HCT116 (cell line): Measurements from ENCODE around the gene FTCD. TPM values are rescaled to one million over a fixed set of nuclear protein-coding genes. Genes with fewer than 3 reads are reported as not detected.
A peak's percentile ranks its signal among the peaks of the same experiment; 100 is the strongest.

Experiments
- ATAC-seq: fragments of 200-7000 bp; cut with Tn5 transposase; 2 replicates; pipeline ENCODE4 v1.9.1; 2020; ENCODE audit warnings: mild to moderate bottlenecking, moderate library complexity
- BruUV-seq: library from RNA; stranded (reverse); fragments of 400-500 nt; replicated peaks from 2 replicates; lab custom pipeline; 2021; lab: Mats Ljungman, UMichigan
- CTCF ChIA-PET: fragments of 300-600 bp; sonication (Branson Sonifier 250); formaldehyde crosslinking; loops from one replicate; lab custom pipeline; 2021; ENCODE audit warnings: antibody characterized with exemption; lab: Charles Lee
- POLR2A ChIA-PET: fragments of 300-600, 350-600 bp; sonication (Branson Sonifier 250); formaldehyde crosslinking; loops from one replicate; lab custom pipeline; 2021; ENCODE audit warnings: antibody characterized with exemption; lab: Charles Lee
- RAD21 ChIA-PET, 2 experiments: fragments of 300-600 bp; sonication (Branson Sonifier 250); formaldehyde crosslinking; loops; one replicate each; lab custom pipeline; 2023; ENCODE audit warnings: low total read pairs in 2 of 2; ENCODE audit not compliant: uncharacterized antibody in 2 of 2, unreplicated experiment in 2 of 2, low non-redundant PET in 1 of 2; lab: Charles Lee
- DNase-seq: peaks from one replicate; pipeline ENCODE4 v3.0.0-alpha.2; 2010; ENCODE audit warnings: low read depth, low spot score
- H2AFZ ChIP-seq: fragments of 200-600 bp; shearing (Covaris generic), sonication (generic); 2 replicates; pipeline ENCODE4 v1.6.1; 2017; ENCODE audit warnings: low read depth, mixed run types, mixed read lengths, antibody characterized with exemption, low read length; ENCODE audit not compliant: poor library complexity, severe bottlenecking
- H3K27ac ChIP-seq: 2 replicates; pipeline ENCODE4 v1.5.1; 2012; ENCODE audit warnings: low read depth, low read length
- H3K27me3 ChIP-seq: fragments of 200-600 bp; sonication (generic); 2 replicates; pipeline ENCODE4 v1.6.1; 2016; ENCODE audit warnings: mixed run types, low read length, mixed read lengths; ENCODE audit not compliant: insufficient read depth
- H3K36me3 ChIP-seq, 2 experiments: fragments of 200-500 bp in 1 of 2; fragments of 200-600 bp in 1 of 2; sonication (Bioruptor generic) in 1 of 2; sonication (generic) in 1 of 2; 2 replicates each; pipeline versions ENCODE4 v1.5.1 to v1.6.1; 2014 to 2016; ENCODE audit warnings: low read length in 2 of 2, inconsistent platforms in 1 of 2, mixed read lengths in 1 of 2, mixed run types in 1 of 2; ENCODE audit not compliant: insufficient read depth in 2 of 2, control insufficient read depth in 1 of 2
- H3K4me1 ChIP-seq, 2 experiments: fragments of 200-600 bp in 1 of 2; sonication (generic) in 1 of 2; 2 replicates each; pipeline versions ENCODE4 v1.5.1 to v1.6.1; 2012 to 2017; ENCODE audit warnings: low read length in 2 of 2, inconsistent platforms in 1 of 2, mild to moderate bottlenecking in 1 of 2, mixed read lengths in 1 of 2, mixed run types in 1 of 2, moderate library complexity in 1 of 2; ENCODE audit not compliant: insufficient read depth in 2 of 2, control insufficient read depth in 1 of 2
- H3K4me2 ChIP-seq: fragments of 200-600 bp; sonication (generic); 2 replicates; pipeline ENCODE4 v1.6.1; 2017; ENCODE audit warnings: mixed run types, low read length, mixed read lengths
- H3K4me3 ChIP-seq, 2 experiments: fragments of 200-600 bp in 1 of 2; sonication (generic) in 1 of 2; replicated peaks in 1 of 2; 2 replicates each; pipeline ENCODE4 v1.5.1; 2011 to 2016; ENCODE audit warnings: low read length in 2 of 2, control low read depth in 1 of 2, low read depth in 1 of 2, mild to moderate bottlenecking in 1 of 2, mixed read lengths in 1 of 2, mixed run types in 1 of 2
- H3K79me2 ChIP-seq: fragments of 200-600 bp; sonication (generic); 2 replicates; pipeline ENCODE4 v1.6.1; 2017; ENCODE audit warnings: mild to moderate bottlenecking, mixed run types, low read length, moderate library complexity, mixed read lengths; ENCODE audit not compliant: insufficient read depth
- H3K9ac ChIP-seq: fragments of 200-600 bp; sonication (generic); 2 replicates; pipeline ENCODE4 v1.6.1; 2016; ENCODE audit warnings: low read length, mixed read lengths
- H3K9me2 ChIP-seq: fragments of 200-600 bp; sonication (generic), shearing (Covaris generic); 2 replicates; pipeline ENCODE4 v1.6.1; 2017; ENCODE audit warnings: mixed run types, mild to moderate bottlenecking, moderate library complexity; ENCODE audit not compliant: insufficient read depth
- H3K9me3 ChIP-seq, 2 experiments: fragments of 200-500 bp in 1 of 2; fragments of 200-600 bp in 1 of 2; sonication (Bioruptor generic) in 1 of 2; sonication (generic) in 1 of 2; 2 replicates each; pipeline ENCODE4 v1.6.1; 2014 to 2017; ENCODE audit warnings: low read length in 2 of 2, mixed read lengths in 2 of 2, inconsistent platforms in 1 of 2, low read depth in 1 of 2, mild to moderate bottlenecking in 1 of 2, mixed run types in 1 of 2, moderate library complexity in 1 of 2; ENCODE audit not compliant: control insufficient read depth in 1 of 2, insufficient read depth in 1 of 2
- H4K20me1 ChIP-seq: fragments of 200-600 bp; sonication (generic), shearing (Covaris generic); 2 replicates; pipeline ENCODE4 v1.6.1; 2017; ENCODE audit warnings: mixed run types, mild to moderate bottlenecking, moderate library complexity; ENCODE audit not compliant: insufficient read depth
- ELF1 ChIP-seq: IDR thresholded peaks from 2 replicates; pipeline ENCODE4 v1.6.1; 2012; ENCODE audit warnings: low read depth, borderline replicate concordance
- JUND ChIP-seq: IDR thresholded peaks from 2 replicates; pipeline ENCODE4 v1.6.1; 2012
- SP1 ChIP-seq: IDR thresholded peaks from 2 replicates; pipeline ENCODE4 v1.6.1; 2012; ENCODE audit warnings: low read depth
- SRF ChIP-seq: IDR thresholded peaks from 2 replicates; pipeline ENCODE4 v1.6.1; 2012; ENCODE audit warnings: low read depth
- TCF7L2 ChIP-seq: IDR thresholded peaks from 2 replicates; pipeline ENCODE4 v1.7.0; 2011; ENCODE audit warnings: borderline replicate concordance, inconsistent platforms; ENCODE audit not compliant: insufficient read depth, insufficient read length; ENCODE audit errors: extremely low read depth
- YY1 ChIP-seq: IDR thresholded peaks from 2 replicates; pipeline ENCODE4 v1.6.1; 2011; ENCODE audit warnings: low read length, low read depth, moderate library complexity, mild to moderate bottlenecking; ENCODE audit not compliant: insufficient replicate concordance; ENCODE audit errors: extremely low read depth
- ZFX ChIP-seq: fragments of 450-650 bp; IDR thresholded peaks from 2 replicates; pipeline ENCODE4 v1.6.1; 2017
- intact Hi-C: fragments of 100-400 bp; cut with micrococcal nuclease; formaldehyde crosslinking; loops from 2 replicates; pipeline ENCODE4 v1.10.0; 2022
- total RNA-seq: library from RNA; stranded (reverse); gene quantifications from one replicate; pipeline ENCODE4 v1.2.1, GENCODE V29; 2021; ENCODE audit not compliant: unreplicated experiment
- TF ChIP-seq, protein P1 (sequence below): IDR thresholded peaks from 2 replicates; pipeline ENCODE4 v1.6.1; 2012
- TF ChIP-seq, protein P2 (sequence below): IDR thresholded peaks from 2 replicates; pipeline ENCODE4 v1.6.1; 2012; ENCODE audit warnings: low read depth

FTCD gene
- total RNA-seq, 1 experiment from 2014 or later: 2.5 TPM

DNA sequence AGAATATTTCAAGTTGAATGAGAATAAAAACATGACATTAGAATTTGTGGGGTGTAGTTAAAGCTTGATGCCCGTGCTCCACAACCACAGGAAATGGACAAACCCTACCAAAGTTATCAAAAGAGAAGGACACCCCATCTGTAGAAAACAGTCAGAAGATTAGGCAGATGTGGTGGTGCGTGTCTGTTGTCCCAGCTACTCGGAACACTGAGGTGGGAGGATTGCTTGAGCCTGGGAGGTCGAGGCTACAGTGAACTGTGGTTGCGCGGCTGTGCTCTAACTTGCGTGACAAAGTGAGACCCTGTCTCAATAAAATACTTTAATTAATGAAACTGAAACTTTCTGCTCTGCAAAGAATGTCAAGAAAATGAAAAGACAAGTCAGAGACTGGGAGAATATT is 30.3 kb upstream of the FTCD start:
- POLR2A ChIA-PET: no interaction called here
- Histone ChIP-seq H3K4me3 (no peak overlapping the region), H3K9me2 (no peaks in the 10 kb centered on the region), H3K9ac (no peak overlapping the region), H3K27me3 (no peaks in the 10 kb centered on the region), H3K4me2 (no peak overlapping the region), H3K36me3 (no peaks in the 10 kb centered on the region), H3K79me2 (no peaks in the 10 kb centered on the region), H3K9me3 (no peaks in the 10 kb centered on the region)
- DNase-seq (no peak), ATAC-seq (no peak)
- no TSS peak for BruUV-seq
- intact Hi-C loops: no loop called here
- CTCF ChIA-PET: no interaction called here
- TF ChIP-seq SRF: no peak
- TF ChIP-seq, protein P1, sequence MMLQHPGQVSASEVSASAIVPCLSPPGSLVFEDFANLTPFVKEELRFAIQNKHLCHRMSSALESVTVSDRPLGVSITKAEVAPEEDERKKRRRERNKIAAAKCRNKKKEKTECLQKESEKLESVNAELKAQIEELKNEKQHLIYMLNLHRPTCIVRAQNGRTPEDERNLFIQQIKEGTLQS: no peak
- no peak for TF ChIP-seq ZFX
- TF ChIP-seq TCF7L2: no peak
- no peak for TF ChIP-seq SP1
- TF ChIP-seq ELF1: no peak
- no peak for TF ChIP-seq YY1
- no peak for TF ChIP-seq JUND
- TF ChIP-seq, all 23 proteins: peak for 0
- peaks cover 14 to 19% of the 10 kb centered on the region in 2 experiments for H3K4me1 ChIP-seq
- RAD21 ChIA-PET: no interaction called here
- no peak overlapping the region for H2AFZ ChIP-seq
- H3K27ac ChIP-seq: no peak overlapping the region
- H4K20me1 ChIP-seq: no peaks in the 10 kb centered on the region

DNA sequence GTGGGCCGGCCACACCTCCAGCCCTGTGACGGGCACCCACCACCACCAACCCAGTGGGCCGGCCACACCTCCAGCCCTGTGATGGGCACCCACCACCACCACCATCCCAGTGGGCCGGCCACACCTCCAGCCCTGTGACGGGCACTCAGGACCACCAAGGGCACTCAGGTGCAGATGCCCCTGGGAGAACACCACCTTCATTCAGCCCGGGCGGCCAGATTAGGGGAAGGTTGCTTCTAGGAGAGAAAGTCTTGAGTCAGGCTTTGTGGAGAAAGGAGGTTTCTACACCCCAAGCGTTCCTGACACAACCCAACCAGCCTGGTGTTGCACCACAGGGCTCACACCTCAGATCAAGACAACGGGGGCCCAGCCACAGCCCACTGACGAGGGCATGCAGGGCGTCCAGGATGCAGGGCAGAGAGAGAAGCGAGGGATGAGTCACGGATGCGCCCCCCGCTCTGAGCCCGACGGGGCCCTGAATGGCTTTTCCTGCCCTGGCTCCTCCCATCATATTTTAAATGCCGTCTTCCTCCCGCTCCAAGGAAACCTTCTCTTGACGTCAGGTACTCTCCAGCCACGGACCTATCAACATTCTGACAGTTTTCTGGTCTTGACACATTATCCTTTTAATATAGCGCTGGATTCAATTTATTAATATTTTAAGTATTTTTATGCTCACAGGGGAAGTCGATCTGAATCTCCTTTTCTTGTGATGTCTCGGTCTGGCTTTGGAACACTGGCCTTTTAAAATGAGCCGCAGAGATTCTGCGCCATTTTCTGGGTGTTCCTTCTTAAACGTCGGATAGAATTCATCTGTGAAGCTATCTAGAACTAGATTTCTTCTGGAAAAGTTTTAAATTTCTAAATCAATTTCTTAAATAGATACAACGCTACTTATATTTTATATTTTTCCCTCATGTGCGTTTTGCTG is 29.5 kb upstream of the FTCD start:
- no peak overlapping the region for H3K9ac ChIP-seq
- H3K4me1 ChIP-seq: peaks cover 14 to 19% of the 10 kb centered on the region in 2 experiments
- ATAC-seq: no peak
- CTCF ChIA-PET: no interaction called here
- no peaks in the 10 kb centered on the region for H3K9me3 ChIP-seq
- H3K27ac ChIP-seq: no peak overlapping the region
- H3K27me3 ChIP-seq: no peaks in the 10 kb centered on the region
- DNase-seq: peak; percentile 8
- RAD21 ChIA-PET: no interaction called here
- H3K4me2 ChIP-seq: no peak overlapping the region
- POLR2A ChIA-PET: no interaction called here
- no peak overlapping the region for H3K4me3 ChIP-seq
- no peaks in the 10 kb centered on the region for H3K9me2 ChIP-seq
- H3K79me2 ChIP-seq: no peaks in the 10 kb centered on the region
- H4K20me1 ChIP-seq: no peaks in the 10 kb centered on the region
- H3K36me3 ChIP-seq: no peaks in the 10 kb centered on the region
- BruUV-seq: no TSS peak
- intact Hi-C loops: no loop called here
- peak; percentile 63 for TF ChIP-seq SP1
- TF ChIP-seq, protein P2, sequence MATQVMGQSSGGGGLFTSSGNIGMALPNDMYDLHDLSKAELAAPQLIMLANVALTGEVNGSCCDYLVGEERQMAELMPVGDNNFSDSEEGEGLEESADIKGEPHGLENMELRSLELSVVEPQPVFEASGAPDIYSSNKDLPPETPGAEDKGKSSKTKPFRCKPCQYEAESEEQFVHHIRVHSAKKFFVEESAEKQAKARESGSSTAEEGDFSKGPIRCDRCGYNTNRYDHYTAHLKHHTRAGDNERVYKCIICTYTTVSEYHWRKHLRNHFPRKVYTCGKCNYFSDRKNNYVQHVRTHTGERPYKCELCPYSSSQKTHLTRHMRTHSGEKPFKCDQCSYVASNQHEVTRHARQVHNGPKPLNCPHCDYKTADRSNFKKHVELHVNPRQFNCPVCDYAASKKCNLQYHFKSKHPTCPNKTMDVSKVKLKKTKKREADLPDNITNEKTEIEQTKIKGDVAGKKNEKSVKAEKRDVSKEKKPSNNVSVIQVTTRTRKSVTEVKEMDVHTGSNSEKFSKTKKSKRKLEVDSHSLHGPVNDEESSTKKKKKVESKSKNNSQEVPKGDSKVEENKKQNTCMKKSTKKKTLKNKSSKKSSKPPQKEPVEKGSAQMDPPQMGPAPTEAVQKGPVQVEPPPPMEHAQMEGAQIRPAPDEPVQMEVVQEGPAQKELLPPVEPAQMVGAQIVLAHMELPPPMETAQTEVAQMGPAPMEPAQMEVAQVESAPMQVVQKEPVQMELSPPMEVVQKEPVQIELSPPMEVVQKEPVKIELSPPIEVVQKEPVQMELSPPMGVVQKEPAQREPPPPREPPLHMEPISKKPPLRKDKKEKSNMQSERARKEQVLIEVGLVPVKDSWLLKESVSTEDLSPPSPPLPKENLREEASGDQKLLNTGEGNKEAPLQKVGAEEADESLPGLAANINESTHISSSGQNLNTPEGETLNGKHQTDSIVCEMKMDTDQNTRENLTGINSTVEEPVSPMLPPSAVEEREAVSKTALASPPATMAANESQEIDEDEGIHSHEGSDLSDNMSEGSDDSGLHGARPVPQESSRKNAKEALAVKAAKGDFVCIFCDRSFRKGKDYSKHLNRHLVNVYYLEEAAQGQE: no peak
- H2AFZ ChIP-seq: no peak overlapping the region
